GM06990 (cell line): ENCODE results near the gene CADM1.

Experiments used
- DNase-seq: peaks from one replicate; pipeline ENCODE4 v3.0.0-alpha.2; 2011; ENCODE audit not compliant: insufficient read length; ENCODE audit errors: extremely low read depth
- H3K27me3 ChIP-seq: replicated peaks from 2 replicates; pipeline ENCODE4 v1.6.0; 2011; ENCODE audit warnings: low read length; ENCODE audit not compliant: control insufficient read depth, insufficient read depth
- H3K36me3 ChIP-seq: 2 replicates; pipeline ENCODE4 v1.5.1; 2011; ENCODE audit warnings: low read length; ENCODE audit not compliant: control insufficient read depth, insufficient read depth
- H3K4me3 ChIP-seq: replicated peaks from 2 replicates; pipeline ENCODE4 v1.5.1; 2011; ENCODE audit warnings: low read depth, mild to moderate bottlenecking, control low read depth, low read length
- TF ChIP-seq, protein P1 (sequence below): IDR thresholded peaks from 2 replicates; pipeline ENCODE4 v1.5.1; 2011; ENCODE audit warnings: low read length, control low read depth, mild to moderate bottlenecking, inconsistent platforms; ENCODE audit not compliant: insufficient read depth, poor library complexity, severe bottlenecking

CADM1 gene

DNA sequence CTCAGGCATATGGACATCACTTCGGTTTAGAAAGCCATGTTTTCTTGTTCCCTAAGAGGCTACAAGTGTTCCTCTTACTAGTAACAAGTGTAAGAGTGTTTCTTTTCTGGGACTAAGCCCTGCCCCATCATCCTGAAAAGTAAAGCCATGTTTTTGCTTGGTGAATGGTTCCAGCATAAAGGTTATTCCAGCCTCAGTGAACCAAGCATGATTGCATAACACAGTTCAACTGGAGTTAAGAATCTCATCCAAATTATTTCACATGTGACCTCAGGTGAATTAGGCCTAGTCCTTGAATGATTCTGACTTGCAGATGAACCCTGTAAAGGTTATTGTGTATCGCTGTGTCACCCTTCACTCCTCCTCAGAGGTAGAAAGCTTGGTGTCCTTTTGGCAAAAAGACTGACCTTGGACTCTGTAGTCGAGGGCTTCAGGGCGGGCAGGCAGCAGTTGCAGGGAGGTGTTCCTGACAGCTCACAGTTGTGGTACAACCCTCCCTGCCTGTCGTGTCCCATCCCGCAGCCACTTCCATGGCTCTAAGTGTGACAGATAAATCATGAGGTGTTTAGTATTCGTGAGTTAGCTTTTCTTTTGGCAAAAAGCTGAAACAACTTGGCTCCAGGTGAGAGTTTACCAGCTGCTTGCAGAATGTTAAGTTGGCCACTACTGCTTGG, 321.8 kb downstream of the CADM1 start:
- Histone ChIP-seq H3K36me3 (no peaks in the 10 kb centered on the region), H3K4me3 (no peak overlapping the region), H3K27me3 (no peaks in the 10 kb centered on the region)
- no peak for DNase-seq
- TF ChIP-seq, protein P1, sequence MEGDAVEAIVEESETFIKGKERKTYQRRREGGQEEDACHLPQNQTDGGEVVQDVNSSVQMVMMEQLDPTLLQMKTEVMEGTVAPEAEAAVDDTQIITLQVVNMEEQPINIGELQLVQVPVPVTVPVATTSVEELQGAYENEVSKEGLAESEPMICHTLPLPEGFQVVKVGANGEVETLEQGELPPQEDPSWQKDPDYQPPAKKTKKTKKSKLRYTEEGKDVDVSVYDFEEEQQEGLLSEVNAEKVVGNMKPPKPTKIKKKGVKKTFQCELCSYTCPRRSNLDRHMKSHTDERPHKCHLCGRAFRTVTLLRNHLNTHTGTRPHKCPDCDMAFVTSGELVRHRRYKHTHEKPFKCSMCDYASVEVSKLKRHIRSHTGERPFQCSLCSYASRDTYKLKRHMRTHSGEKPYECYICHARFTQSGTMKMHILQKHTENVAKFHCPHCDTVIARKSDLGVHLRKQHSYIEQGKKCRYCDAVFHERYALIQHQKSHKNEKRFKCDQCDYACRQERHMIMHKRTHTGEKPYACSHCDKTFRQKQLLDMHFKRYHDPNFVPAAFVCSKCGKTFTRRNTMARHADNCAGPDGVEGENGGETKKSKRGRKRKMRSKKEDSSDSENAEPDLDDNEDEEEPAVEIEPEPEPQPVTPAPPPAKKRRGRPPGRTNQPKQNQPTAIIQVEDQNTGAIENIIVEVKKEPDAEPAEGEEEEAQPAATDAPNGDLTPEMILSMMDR = no peak

DNA sequence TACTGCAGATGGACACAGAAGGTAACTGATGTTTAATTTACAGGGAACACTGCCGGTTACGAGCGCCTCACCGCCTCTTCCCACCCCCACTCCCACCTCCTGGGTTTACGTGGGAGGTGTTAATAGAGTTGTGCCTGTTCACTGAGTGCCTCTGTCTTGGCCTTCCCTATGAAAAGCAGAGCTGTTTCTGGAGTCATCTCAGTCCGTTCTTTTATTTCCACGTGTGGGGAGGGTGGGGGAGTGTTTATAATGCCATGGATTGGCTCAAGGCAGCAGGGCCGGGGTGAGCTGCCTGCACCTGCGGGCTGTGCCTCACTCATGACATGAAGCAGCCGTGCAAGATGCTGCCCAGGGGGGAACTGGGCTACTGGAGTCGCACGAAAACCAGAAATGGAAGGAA, 322.7 kb downstream of the CADM1 start:
- H3K36me3 ChIP-seq = no peaks in the 10 kb centered on the region
- TF ChIP-seq, protein P1 = no peak
- no peak for DNase-seq
- no peaks in the 10 kb centered on the region for H3K27me3 ChIP-seq
- no peak overlapping the region for H3K4me3 ChIP-seq

DNA sequence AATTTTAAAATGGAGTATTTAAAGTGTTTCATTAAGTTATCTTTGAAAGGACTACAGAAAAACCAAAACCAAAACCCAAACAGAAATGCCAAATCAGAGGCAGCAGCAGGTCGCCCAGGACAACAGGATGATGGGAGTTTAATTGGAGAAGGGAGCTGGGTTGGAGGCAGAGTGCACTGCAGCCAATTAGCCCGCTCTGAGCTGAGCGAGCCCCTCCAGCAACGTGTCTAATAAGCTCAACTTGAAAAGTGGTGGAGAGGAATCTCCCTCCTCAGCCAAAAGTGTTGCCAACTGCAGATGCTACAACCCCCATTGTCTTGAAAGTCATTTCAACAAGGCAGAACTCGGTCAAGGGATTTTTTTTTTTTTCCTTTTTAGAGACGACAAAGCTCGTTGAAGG, 323.9 kb downstream of the CADM1 start:
- Histone ChIP-seq H3K27me3 (no peaks in the 10 kb centered on the region), H3K4me3 (no peak overlapping the region), H3K36me3 (no peaks in the 10 kb centered on the region)
- TF ChIP-seq, protein P1 = no peak
- DNase-seq = no peak

DNA sequence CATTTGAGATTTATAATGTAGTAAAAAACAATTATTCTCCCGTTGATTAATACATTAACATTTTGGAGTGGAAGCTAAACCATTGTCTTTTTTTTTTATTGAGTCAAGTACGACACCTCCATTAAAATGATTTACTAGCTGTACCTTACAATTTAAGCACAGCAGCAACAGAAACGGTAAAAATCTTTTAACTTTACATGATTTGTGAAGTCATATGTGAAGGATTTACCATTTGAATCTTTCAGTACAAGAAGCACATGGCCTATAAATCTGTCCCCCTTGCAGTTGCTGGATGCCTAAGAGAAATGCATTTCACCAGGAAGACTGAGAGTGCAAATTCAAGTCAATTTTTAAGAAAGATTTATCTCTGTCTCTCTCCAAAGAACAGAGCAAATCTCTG, 324.6 kb downstream of the CADM1 start:
- H3K27me3 ChIP-seq = no peaks in the 10 kb centered on the region
- TF ChIP-seq, protein P1 = no peak
- H3K4me3 ChIP-seq = no peak overlapping the region
- no peaks in the 10 kb centered on the region for H3K36me3 ChIP-seq
- no peak for DNase-seq

DNA sequence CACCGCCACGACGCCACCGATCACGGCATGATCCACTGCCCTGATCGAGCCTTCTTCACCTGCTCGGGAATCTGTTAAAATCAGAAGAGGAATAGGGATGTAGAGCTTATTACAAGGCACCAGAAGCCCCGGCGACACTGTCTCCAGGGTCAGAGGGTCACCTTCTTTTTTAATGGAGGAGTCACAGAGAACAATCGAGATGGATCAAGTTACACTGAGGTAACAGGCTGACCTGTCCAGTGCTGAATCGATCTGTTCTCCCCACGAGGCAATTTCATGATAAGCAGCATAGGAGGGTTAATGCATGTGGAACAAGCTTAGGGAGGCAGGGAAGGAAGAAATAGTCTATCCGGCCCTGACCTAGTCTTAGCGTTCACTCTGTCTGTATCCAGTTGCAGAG, 325.5 kb downstream of the CADM1 start:
- Histone ChIP-seq H3K27me3 (no peaks in the 10 kb centered on the region), H3K4me3 (no peak overlapping the region), H3K36me3 (no peaks in the 10 kb centered on the region)
- TF ChIP-seq, protein P1 = no peak
- DNase-seq = no peak

DNA sequence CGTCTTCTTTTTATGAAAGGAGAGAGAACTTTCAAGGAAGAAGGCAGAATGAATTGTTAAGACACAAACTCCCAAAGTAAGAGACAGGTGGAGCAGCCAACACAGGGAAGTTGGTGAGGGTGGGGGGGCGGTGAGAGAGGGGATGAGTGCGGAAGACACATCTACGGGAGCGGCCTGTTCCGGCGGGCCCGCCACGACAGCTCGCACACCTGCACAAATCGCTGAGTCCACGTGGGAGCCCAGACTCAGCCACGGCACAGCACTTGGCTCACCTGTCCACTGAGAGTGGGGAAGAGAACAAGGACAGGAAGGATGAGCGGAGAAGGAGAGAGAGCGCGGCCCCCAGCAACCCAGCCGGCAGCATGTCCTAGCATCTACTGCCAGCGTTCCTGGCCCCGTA, 331.1 kb downstream of the CADM1 start:
- DNase-seq = no peak
- H3K4me3 ChIP-seq = no peak overlapping the region
- no peaks in the 10 kb centered on the region for H3K36me3 ChIP-seq
- TF ChIP-seq, protein P1 = no peak
- no peaks in the 10 kb centered on the region for H3K27me3 ChIP-seq
